Measurements from ENCODE around the gene OBSCN. TPM values are rescaled to one million over a fixed set of nuclear protein-coding genes. Genes with fewer than 3 reads are reported as not detected.

Gene OBSCN
- total RNA-seq, 1 donor from 2014 or later = 16.9 TPM

GRCh38 chr1:228210712-228211530 lies 3.1 kb downstream of the OBSCN start:
- no peak for DNase-seq (ENCODE audit: low spot score)
- Mint-ChIP-seq H3K9me3 (ENCODE audit: unreplicated experiment) (no peaks in the 10 kb centered on the region), H3K27me3 (ENCODE audit: unreplicated experiment) (peaks cover 6% of the 10 kb centered on the region), H3K4me1 (ENCODE audit: unreplicated experiment) (no peaks in the 10 kb centered on the region), H3K27ac (ENCODE audit: unreplicated experiment) (no peak overlapping the region), H3K4me3 (ENCODE audit: unreplicated experiment) (no peak overlapping the region), H3K36me3 (ENCODE audit: low read depth, unreplicated experiment) (no peaks in the 10 kb centered on the region)
- TF ChIP-seq, protein P1, sequence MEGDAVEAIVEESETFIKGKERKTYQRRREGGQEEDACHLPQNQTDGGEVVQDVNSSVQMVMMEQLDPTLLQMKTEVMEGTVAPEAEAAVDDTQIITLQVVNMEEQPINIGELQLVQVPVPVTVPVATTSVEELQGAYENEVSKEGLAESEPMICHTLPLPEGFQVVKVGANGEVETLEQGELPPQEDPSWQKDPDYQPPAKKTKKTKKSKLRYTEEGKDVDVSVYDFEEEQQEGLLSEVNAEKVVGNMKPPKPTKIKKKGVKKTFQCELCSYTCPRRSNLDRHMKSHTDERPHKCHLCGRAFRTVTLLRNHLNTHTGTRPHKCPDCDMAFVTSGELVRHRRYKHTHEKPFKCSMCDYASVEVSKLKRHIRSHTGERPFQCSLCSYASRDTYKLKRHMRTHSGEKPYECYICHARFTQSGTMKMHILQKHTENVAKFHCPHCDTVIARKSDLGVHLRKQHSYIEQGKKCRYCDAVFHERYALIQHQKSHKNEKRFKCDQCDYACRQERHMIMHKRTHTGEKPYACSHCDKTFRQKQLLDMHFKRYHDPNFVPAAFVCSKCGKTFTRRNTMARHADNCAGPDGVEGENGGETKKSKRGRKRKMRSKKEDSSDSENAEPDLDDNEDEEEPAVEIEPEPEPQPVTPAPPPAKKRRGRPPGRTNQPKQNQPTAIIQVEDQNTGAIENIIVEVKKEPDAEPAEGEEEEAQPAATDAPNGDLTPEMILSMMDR (IDR thresholded peaks at IDR 0.05; ENCODE audit: unreplicated experiment) = no peak

DNA sequence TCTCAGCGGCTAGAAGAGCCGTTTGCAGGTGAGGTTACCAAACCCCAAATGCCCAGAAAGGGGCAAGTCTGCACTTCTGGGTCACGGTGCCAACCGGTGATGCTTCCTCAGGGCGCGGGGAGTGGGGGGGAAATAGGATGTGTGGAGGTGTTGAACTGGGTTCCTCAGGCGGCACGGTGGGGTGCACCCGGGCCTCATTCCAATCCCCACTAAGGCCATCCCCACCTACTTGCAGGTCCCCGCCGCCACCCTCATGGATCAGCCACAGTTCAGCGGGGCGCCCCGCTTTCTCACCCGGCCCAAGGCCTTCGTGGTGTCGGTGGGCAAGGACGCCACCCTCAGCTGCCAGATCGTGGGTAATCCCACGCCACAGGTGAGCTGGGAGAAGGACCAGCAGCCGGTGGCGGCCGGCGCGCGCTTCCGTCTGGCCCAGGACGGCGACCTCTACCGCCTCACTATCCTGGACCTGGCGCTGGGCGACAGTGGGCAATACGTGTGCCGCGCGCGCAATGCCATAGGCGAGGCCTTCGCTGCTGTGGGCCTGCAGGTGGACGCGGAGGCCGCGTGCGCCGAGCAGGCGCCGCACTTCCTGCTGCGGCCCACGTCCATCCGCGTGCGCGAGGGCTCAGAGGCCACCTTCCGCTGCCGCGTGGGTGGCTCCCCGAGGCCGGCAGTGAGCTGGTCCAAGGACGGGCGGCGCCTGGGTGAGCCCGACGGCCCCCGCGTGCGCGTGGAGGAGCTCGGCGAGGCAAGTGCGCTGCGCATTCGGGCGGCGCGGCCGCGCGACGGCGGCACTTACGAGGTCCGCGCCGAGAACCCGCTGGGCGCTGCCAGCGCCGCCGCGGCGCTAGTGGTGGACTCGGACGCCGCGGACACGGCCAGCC lies 3.9 kb downstream of the OBSCN start:
- TF ChIP-seq, protein P1 (IDR thresholded peaks at IDR 0.05; ENCODE audit: unreplicated experiment) = no peak
- Mint-ChIP-seq H3K27ac (ENCODE audit: unreplicated experiment) (no peak overlapping the region), H3K9me3 (ENCODE audit: unreplicated experiment) (no peaks in the 10 kb centered on the region), H3K4me1 (ENCODE audit: unreplicated experiment) (no peaks in the 10 kb centered on the region), H3K36me3 (ENCODE audit: low read depth, unreplicated experiment) (no peaks in the 10 kb centered on the region), H3K27me3 (ENCODE audit: unreplicated experiment) (peaks cover 8% of the 10 kb centered on the region), H3K4me3 (ENCODE audit: unreplicated experiment) (no peak overlapping the region)
- no peak for DNase-seq (ENCODE audit: low spot score)

- H3K27me3 Mint-ChIP-seq (ENCODE audit: unreplicated experiment) = peaks cover 8% of the 10 kb centered on the region
- H3K36me3 Mint-ChIP-seq (ENCODE audit: low read depth, unreplicated experiment) = no peaks in the 10 kb centered on the region
- H3K27ac Mint-ChIP-seq (ENCODE audit: unreplicated experiment) = no peak overlapping the region
- H3K4me1 Mint-ChIP-seq (ENCODE audit: unreplicated experiment) = no peaks in the 10 kb centered on the region
- TF ChIP-seq, protein P1 (IDR thresholded peaks at IDR 0.05; ENCODE audit: unreplicated experiment) = no peak
- DNase-seq (ENCODE audit: low spot score) = no peak
- no peaks in the 10 kb centered on the region for H3K9me3 Mint-ChIP-seq (ENCODE audit: unreplicated experiment)
- no peak overlapping the region for H3K4me3 Mint-ChIP-seq (ENCODE audit: unreplicated experiment)
Measured at GRCh38 chr1:228212415-228212965, 4.6 kb downstream of the OBSCN start.

DNA sequence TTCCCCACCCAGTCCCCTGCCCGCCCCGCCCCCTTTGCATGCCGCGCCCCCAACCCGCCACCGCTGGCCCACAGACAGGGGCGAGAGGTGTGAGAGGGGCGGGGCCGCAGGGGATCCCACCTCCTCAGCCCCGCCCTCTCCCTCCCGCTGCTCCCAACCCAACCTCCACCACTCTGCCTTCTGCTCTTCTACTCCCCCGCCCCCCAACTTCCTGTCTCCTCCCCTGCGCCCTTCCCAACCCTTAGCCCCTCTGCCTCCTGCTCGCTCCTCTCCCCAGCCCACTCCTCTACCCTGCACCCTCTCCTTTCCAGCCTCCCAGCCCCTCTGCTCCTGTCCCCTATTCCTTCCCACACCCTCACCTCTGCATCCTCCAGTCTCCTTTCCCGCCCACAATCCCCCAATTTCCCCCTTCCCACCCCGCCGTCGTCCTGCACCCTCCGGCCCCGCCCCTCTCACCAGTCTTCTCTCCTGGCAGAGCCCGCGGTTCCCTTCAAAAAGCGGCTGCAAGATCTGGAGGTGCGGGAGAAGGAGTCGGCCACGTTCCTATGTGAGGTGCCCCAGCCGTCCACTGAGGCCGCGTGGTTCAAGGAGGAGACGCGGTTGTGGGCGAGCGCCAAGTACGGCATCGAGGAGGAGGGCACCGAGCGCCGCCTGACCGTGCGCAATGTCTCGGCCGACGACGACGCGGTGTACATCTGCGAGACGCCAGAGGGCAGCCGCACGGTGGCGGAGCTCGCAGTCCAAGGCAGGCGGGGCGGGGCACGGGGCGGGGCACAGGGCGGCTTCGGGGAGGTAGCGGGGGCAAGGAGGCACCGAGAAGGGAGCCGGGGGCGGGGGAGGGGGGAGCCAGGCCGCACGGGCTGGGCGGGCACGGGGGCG lies 5.4 kb downstream of the OBSCN start:
- TF ChIP-seq, protein P1 (IDR thresholded peaks at IDR 0.05; ENCODE audit: unreplicated experiment) = no peak
- Mint-ChIP-seq H3K27me3 (ENCODE audit: unreplicated experiment) (peaks cover 8% of the 10 kb centered on the region), H3K27ac (ENCODE audit: unreplicated experiment) (no peak overlapping the region), H3K9me3 (ENCODE audit: unreplicated experiment) (no peaks in the 10 kb centered on the region), H3K4me1 (ENCODE audit: unreplicated experiment) (no peaks in the 10 kb centered on the region), H3K4me3 (ENCODE audit: unreplicated experiment) (peak overlapping the region; percentile 74), H3K36me3 (ENCODE audit: low read depth, unreplicated experiment) (no peaks in the 10 kb centered on the region)
- peak; percentile 86 for DNase-seq (ENCODE audit: low spot score)
